ENCODE results near the gene MGST2. TPM values are rescaled to one million over a fixed set of nuclear protein-coding genes. Genes with fewer than 3 reads are reported as not detected.

The MGST2 gene
- total and polyA plus RNA-seq, 2 experiments from 2014 or later = 4.6 to 19.1 TPM

GRCh38 chr4:139728840-139729239, 63.2 kb downstream of the MGST2 start:
- TF ChIP-seq, protein P1, sequence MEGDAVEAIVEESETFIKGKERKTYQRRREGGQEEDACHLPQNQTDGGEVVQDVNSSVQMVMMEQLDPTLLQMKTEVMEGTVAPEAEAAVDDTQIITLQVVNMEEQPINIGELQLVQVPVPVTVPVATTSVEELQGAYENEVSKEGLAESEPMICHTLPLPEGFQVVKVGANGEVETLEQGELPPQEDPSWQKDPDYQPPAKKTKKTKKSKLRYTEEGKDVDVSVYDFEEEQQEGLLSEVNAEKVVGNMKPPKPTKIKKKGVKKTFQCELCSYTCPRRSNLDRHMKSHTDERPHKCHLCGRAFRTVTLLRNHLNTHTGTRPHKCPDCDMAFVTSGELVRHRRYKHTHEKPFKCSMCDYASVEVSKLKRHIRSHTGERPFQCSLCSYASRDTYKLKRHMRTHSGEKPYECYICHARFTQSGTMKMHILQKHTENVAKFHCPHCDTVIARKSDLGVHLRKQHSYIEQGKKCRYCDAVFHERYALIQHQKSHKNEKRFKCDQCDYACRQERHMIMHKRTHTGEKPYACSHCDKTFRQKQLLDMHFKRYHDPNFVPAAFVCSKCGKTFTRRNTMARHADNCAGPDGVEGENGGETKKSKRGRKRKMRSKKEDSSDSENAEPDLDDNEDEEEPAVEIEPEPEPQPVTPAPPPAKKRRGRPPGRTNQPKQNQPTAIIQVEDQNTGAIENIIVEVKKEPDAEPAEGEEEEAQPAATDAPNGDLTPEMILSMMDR (conservative IDR thresholded peaks at IDR 0.05; ENCODE audit: low read depth in 2 of 2) = no peak
- TF ChIP-seq JUNB (IDR thresholded peaks at IDR 0.05; ENCODE audit: unreplicated experiment) (no peak), ZNF114 (CRISPR knock-in tag; IDR thresholded peaks at IDR 0.05) (no peak), ETS1 (IDR thresholded peaks at IDR 0.05) (no peak), CREB1 (CRISPR knock-in tag; IDR thresholded peaks at IDR 0.05; ENCODE audit: low read depth) (no peak), EZH2 (IDR thresholded peaks at IDR 0.05; ENCODE audit: low read depth, unreplicated experiment) (no peak), REST (IDR thresholded peaks at IDR 0.05; ENCODE audit: unreplicated experiment) (no peak), NANOG (IDR thresholded peaks at IDR 0.05; ENCODE audit: borderline replicate concordance) (no peak)
- TF ChIP-seq, protein P2, sequence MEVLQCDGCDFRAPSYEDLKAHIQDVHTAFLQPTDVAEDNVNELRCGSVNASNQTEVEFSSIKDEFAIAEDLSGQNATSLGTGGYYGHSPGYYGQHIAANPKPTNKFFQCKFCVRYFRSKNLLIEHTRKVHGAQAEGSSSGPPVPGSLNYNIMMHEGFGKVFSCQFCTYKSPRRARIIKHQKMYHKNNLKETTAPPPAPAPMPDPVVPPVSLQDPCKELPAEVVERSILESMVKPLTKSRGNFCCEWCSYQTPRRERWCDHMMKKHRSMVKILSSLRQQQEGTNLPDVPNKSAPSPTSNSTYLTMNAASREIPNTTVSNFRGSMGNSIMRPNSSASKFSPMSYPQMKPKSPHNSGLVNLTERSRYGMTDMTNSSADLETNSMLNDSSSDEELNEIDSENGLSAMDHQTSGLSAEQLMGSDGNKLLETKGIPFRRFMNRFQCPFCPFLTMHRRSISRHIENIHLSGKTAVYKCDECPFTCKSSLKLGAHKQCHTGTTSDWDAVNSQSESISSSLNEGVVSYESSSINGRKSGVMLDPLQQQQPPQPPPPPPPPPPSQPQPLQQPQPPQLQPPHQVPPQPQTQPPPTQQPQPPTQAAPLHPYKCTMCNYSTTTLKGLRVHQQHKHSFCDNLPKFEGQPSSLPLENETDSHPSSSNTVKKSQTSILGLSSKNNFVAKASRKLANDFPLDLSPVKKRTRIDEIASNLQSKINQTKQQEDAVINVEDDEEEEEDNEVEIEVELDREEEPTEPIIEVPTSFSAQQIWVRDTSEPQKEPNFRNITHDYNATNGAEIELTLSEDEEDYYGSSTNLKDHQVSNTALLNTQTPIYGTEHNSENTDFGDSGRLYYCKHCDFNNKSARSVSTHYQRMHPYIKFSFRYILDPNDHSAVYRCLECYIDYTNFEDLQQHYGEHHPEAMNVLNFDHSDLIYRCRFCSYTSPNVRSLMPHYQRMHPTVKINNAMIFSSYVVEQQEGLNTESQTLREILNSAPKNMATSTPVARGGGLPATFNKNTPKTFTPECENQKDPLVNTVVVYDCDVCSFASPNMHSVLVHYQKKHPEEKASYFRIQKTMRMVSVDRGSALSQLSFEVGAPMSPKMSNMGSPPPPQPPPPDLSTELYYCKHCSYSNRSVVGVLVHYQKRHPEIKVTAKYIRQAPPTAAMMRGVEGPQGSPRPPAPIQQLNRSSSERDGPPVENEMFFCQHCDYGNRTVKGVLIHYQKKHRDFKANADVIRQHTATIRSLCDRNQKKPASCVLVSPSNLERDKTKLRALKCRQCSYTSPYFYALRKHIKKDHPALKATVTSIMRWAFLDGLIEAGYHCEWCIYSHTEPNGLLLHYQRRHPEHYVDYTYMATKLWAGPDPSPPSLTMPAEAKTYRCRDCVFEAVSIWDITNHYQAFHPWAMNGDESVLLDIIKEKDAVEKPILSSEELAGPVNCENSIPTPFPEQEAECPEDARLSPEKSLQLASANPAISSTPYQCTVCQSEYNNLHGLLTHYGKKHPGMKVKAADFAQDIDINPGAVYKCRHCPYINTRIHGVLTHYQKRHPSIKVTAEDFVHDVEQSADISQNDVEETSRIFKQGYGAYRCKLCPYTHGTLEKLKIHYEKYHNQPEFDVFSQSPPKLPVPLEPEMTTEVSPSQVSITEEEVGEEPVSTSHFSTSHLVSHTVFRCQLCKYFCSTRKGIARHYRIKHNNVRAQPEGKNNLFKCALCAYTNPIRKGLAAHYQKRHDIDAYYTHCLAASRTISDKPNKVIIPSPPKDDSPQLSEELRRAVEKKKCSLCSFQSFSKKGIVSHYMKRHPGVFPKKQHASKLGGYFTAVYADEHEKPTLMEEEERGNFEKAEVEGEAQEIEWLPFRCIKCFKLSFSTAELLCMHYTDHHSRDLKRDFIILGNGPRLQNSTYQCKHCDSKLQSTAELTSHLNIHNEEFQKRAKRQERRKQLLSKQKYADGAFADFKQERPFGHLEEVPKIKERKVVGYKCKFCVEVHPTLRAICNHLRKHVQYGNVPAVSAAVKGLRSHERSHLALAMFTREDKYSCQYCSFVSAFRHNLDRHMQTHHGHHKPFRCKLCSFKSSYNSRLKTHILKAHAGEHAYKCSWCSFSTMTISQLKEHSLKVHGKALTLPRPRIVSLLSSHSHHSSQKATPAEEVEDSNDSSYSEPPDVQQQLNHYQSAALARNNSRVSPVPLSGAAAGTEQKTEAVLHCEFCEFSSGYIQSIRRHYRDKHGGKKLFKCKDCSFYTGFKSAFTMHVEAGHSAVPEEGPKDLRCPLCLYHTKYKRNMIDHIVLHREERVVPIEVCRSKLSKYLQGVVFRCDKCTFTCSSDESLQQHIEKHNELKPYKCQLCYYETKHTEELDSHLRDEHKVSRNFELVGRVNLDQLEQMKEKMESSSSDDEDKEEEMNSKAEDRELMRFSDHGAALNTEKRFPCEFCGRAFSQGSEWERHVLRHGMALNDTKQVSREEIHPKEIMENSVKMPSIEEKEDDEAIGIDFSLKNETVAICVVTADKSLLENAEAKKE (CRISPR knock-in tag; IDR thresholded peaks at IDR 0.05) = no peak
- H3K27ac Mint-ChIP-seq = no peak overlapping the region
- no peaks in the 10 kb centered on the region for H3K79me2 ChIP-seq (replicated peaks; ENCODE audit: insufficient read depth)
- H3K4me3 ChIP-seq = no peak overlapping the region
- no peaks in the 10 kb centered on the region for H3F3A ChIP-seq (replicated peaks; ENCODE audit: low read depth)
- H3K36me3 ChIP-seq (ENCODE audit: insufficient read depth) = no peaks in the 10 kb centered on the region
- H3K27me3 Mint-ChIP-seq (ENCODE audit: insufficient read depth, low read depth, poor library complexity) = peaks cover 5% of the 10 kb centered on the region
- H4K20me1 ChIP-seq (replicated peaks; ENCODE audit: insufficient read depth) = no peaks in the 10 kb centered on the region
- no peak overlapping the region for H3K27ac ChIP-seq (ENCODE audit: low read depth)
- no peak overlapping the region for H2AFZ ChIP-seq
- ATAC-seq = no peak
- H3K4me2 ChIP-seq = no peak overlapping the region
- no peaks in the 10 kb centered on the region for H3K36me3 Mint-ChIP-seq (ENCODE audit: low read depth)
- no peak overlapping the region for H3K4me3 Mint-ChIP-seq
- H3K27me3 ChIP-seq (ENCODE audit: insufficient read depth) = peaks cover 5% of the 10 kb centered on the region
- no peaks in the 10 kb centered on the region for H3K9me3 Mint-ChIP-seq
- H3K4me1 ChIP-seq (ENCODE audit: insufficient read depth) = 0 out of 2 replicates have a peak, but pooled peaks cover under 1% of the 10 kb centered on the region
- H3K9me2 ChIP-seq (ENCODE audit: insufficient read depth) = no peaks in the 10 kb centered on the region
- peaks cover 2% of the 10 kb centered on the region; the same call in 2 of the 3 replicates for H3K4me1 Mint-ChIP-seq
- no peak for DNase-seq (ENCODE audit: low spot score)

Data from GM23338 (cell line).